MCF 10A (cell line): ENCODE data around the gene IL10RB. TPM values are rescaled to one million over a fixed set of nuclear protein-coding genes. Genes with fewer than 3 reads are reported as not detected.

Experiments
- BruUV-seq: library from RNA; stranded (reverse); fragments of 400-500 nt; replicated peaks from 2 replicates; lab custom pipeline; 2021; lab: Mats Ljungman, UMichigan
- CTCF ChIA-PET: fragments of 300-600 bp; sonication (Branson Sonifier 250); formaldehyde crosslinking; extraction: SDS; loops from one replicate; lab custom pipeline; 2021; ENCODE audit warnings: antibody characterized with exemption, inconsistent platforms; lab: Yijun Ruan, JAX
- POLR2A ChIA-PET: fragments of 300-600, 350-650 bp; sonication (Branson Sonifier 250); formaldehyde crosslinking; extraction: SDS; loops from one replicate; lab custom pipeline; 2020; ENCODE audit warnings: antibody characterized with exemption, inconsistent platforms; lab: Yijun Ruan, JAX
- DNase-seq: peaks from one replicate; pipeline ENCODE4 v3.0.0-alpha.2; 2018; ENCODE audit not compliant: unreplicated experiment
- H3K27ac Mint-ChIP-seq: one replicate; pipeline ENCODE4 v1.8.0; 2022; ENCODE audit warnings: mild to moderate bottlenecking, low read depth, mixed read lengths; ENCODE audit not compliant: unreplicated experiment
- H3K27me3 Mint-ChIP-seq: one replicate; pipeline ENCODE4 v1.8.0; 2022; ENCODE audit warnings: mixed read lengths; ENCODE audit not compliant: insufficient read depth, unreplicated experiment
- H3K36me3 Mint-ChIP-seq: one replicate; pipeline ENCODE4 v1.8.0; 2022; ENCODE audit warnings: mild to moderate bottlenecking, moderate library complexity, mixed read lengths; ENCODE audit not compliant: insufficient read depth, unreplicated experiment
- H3K4me1 Mint-ChIP-seq: one replicate; pipeline ENCODE4 v1.8.0; 2022; ENCODE audit warnings: mixed read lengths; ENCODE audit not compliant: insufficient read depth, unreplicated experiment
- H3K4me3 Mint-ChIP-seq: one replicate; pipeline ENCODE4 v1.8.0; 2022; ENCODE audit warnings: mild to moderate bottlenecking, moderate library complexity, mixed read lengths; ENCODE audit not compliant: unreplicated experiment
- H3K9me3 Mint-ChIP-seq: one replicate; pipeline ENCODE4 v1.8.0; 2022; ENCODE audit warnings: mixed read lengths; ENCODE audit not compliant: unreplicated experiment
- CTCF ChIP-seq: fragments of 200-600 bp; IDR thresholded peaks from one replicate; pipeline ENCODE4 v1.8.0; 2022; ENCODE audit warnings: antibody characterized with exemption, mild to moderate bottlenecking; ENCODE audit not compliant: unreplicated experiment
- intact Hi-C: fragments of 100-400 bp; cut with micrococcal nuclease; formaldehyde crosslinking; loops from 2 replicates; pipeline ENCODE4 v1.14.1; 2022
- total RNA-seq: library from RNA; stranded (reverse); gene quantifications from 2 replicates; pipeline ENCODE4 v1.2.3, GENCODE V29; 2022

Gene IL10RB
- total RNA-seq, 1 experiment from 2014 or later, result 23.2 TPM

GRCh38 chr21:33300701-33301631 lies 34.8 kb downstream of the IL10RB start:
- no TSS peak for BruUV-seq

GRCh38 chr21:33301632-33302002 lies 35.5 kb downstream of the IL10RB start:
- intact Hi-C loops, result no loop called here
- no peak for TF ChIP-seq CTCF
- H3K27me3 Mint-ChIP-seq, result no peaks in the 10 kb centered on the region
- BruUV-seq, result no TSS peak
- H3K4me3 Mint-ChIP-seq, result no peak overlapping the region
- POLR2A ChIA-PET, result interaction anchor here (1.7 to 3.3 kb wide), 2 partner anchors 14 to 23 kb away, joined by 5 to 17 read pairs; partner anchors contain the start of gene IFNAR1
- peaks cover 12% of the 10 kb centered on the region for H3K4me1 Mint-ChIP-seq
- H3K36me3 Mint-ChIP-seq, result peaks cover 7% of the 10 kb centered on the region
- CTCF ChIA-PET, result interaction anchor here (1.6 kb wide), 1 partner anchor 14 kb away, joined by 7 read pairs; no protein-coding TSS in a partner anchor
- no peak for DNase-seq
- H3K9me3 Mint-ChIP-seq, result no peaks in the 10 kb centered on the region
- no peak overlapping the region for H3K27ac Mint-ChIP-seq

More at GRCh38 chr21:33300701-33301631, 34.8 kb downstream of the IL10RB start:
- Mint-ChIP-seq H3K4me1 (peaks cover 12% of the 10 kb centered on the region), H3K9me3 (no peaks in the 10 kb centered on the region), H3K27ac (no peak overlapping the region), H3K36me3 (peaks cover 7% of the 10 kb centered on the region), H3K27me3 (no peaks in the 10 kb centered on the region), H3K4me3 (no peak overlapping the region)
- DNase-seq, result no peak
- CTCF ChIA-PET, result interaction anchor here (0.6 to 1.9 kb wide), 4 partner anchors 14 to 61 kb away, joined by 3 to 7 read pairs (median 4); no protein-coding TSS in a partner anchor
- intact Hi-C loops, result no loop called here
- no peak for TF ChIP-seq CTCF
- POLR2A ChIA-PET, result interaction anchor here (0.7 to 3.3 kb wide), 3 partner anchors 14 to 149 kb away, joined by 3 to 17 read pairs (median 5); partner anchors contain the start of gene IFNAR1

- DNase-seq, result peak; percentile 59
- H3K4me3 Mint-ChIP-seq, result no peak overlapping the region
- POLR2A ChIA-PET, result interaction anchor here (1.7 kb wide), 1 partner anchor 23 kb away, joined by 5 read pairs; the partner anchor contains the start of gene IFNAR1
- intact Hi-C loops, result no loop called here
- H3K9me3 Mint-ChIP-seq, result no peaks in the 10 kb centered on the region
- no peaks in the 10 kb centered on the region for H3K27me3 Mint-ChIP-seq
- peaks cover 12% of the 10 kb centered on the region for H3K4me1 Mint-ChIP-seq
- no peak overlapping the region for H3K27ac Mint-ChIP-seq
- peaks cover 7% of the 10 kb centered on the region for H3K36me3 Mint-ChIP-seq
- CTCF ChIA-PET, result interaction anchor here (0.5 to 0.6 kb wide), 3 partner anchors 105 to 305 kb away, joined by 3 read pairs; no protein-coding TSS in a partner anchor
- no peak for TF ChIP-seq CTCF
- no TSS peak for BruUV-seq
These were observed 35.9 kb downstream of the IL10RB start for GRCh38 chr21:33302055-33302454.

GRCh38 chr21:33302796-33303195 lies 36.6 kb downstream of the IL10RB start:
- ChIA-PET POLR2A (no interaction called here), CTCF (no interaction called here)
- no peak for DNase-seq
- Mint-ChIP-seq H3K4me1 (peaks cover 12% of the 10 kb centered on the region), H3K9me3 (no peaks in the 10 kb centered on the region), H3K4me3 (no peak overlapping the region), H3K27me3 (no peaks in the 10 kb centered on the region), H3K36me3 (peaks cover 2% of the 10 kb centered on the region), H3K27ac (no peak overlapping the region)
- TF ChIP-seq CTCF, result no peak
- BruUV-seq, result no TSS peak
- intact Hi-C loops, result no loop called here
